GM18873 (cell line): ENCODE results near the gene MXI1.
A peak's percentile ranks its signal among the peaks of the same experiment; 100 is the strongest.
"Not testable (repeated sequence)": the region's sequence is repeated elsewhere in the genome, so short reads cannot be mapped to it uniquely, and the experiment has no call there.

Experiments used
- ATAC-seq: cut with Tn5 transposase; IDR thresholded peaks from one replicate; pipeline ENCODE4 v1.9.1; 2021; ENCODE audit warnings: mild to moderate bottlenecking, moderate library complexity, moderate number of reproducible peaks; ENCODE audit not compliant: unreplicated experiment, low FRiP score

The MXI1 gene

DNA sequence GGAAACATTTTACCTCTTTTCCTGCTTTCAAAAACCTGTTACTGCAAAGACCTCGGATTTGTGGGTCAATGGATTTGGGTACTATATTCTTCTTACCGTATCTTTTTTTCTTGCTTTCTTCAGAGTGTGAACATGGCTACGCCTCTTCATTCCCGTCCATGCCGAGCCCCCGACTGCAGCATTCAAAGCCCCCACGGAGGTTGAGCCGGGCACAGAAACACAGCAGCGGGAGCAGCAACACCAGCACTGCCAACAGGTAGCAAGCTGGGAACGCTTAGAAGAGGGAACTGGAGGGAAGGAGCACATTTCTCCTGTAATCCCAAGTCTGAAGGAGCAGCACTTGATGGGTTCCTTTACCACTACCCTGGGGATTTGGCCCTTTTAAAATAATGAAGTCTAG is 20.7 kb downstream of the MXI1 start:
- ATAC-seq = no peak

DNA sequence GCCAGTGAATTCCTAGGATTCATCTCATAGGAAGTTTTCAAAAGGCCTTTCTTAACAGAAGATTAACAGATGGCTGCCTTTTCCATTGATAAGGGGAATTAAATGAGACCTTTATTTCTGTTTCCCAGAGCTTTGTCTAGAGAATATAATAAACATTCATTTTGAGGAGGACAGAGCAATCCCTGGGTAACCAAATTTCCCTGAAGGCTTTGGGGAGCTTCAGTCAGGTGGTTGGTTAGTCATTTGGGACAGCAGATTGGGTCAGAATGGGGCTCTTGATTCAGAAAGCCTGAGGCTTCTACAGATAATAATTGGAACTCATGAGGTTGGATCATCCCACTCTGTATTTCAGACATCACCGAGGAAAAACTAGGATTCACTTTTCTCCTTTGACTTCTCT is 21.8 kb downstream of the MXI1 start:
- ATAC-seq = no peak

GRCh38 chr10:110233846-110234245 is 26.4 kb downstream of the MXI1 start:
- no peak for ATAC-seq

DNA sequence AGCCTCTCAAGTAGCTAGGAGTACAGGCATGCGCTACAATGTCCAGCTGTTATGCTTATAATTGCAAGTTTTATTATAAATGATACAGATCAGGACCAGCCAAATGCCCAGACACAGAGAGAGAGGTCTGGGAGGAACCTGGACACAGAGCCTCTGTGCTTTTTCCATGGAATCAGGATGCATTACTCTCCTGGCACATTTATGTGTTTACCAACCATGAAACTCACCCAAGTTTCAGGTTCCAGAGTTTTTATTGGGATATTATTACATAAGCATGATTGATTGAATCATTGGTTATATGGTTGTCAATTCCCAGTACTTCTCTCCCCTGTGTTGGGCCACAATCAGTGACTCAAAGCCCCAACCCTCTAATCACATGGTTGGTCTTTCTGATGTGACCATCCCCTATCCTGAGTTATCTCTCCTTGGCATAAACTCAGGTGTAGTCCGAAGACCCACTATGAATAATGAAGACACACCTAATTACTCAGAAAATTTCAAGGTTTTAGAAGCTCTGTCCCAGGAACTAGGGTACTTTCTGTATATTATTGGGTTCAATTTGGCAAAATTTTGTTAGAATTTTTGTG is 30.6 kb downstream of the MXI1 start:
- no peak for ATAC-seq

- ATAC-seq = no peak
These were observed 32.5 kb downstream of the MXI1 start for GRCh38 chr10:110239892-110240291.

- ATAC-seq = no peak
These were observed 34.0 kb downstream of the MXI1 start for GRCh38 chr10:110241407-110241806.

DNA sequence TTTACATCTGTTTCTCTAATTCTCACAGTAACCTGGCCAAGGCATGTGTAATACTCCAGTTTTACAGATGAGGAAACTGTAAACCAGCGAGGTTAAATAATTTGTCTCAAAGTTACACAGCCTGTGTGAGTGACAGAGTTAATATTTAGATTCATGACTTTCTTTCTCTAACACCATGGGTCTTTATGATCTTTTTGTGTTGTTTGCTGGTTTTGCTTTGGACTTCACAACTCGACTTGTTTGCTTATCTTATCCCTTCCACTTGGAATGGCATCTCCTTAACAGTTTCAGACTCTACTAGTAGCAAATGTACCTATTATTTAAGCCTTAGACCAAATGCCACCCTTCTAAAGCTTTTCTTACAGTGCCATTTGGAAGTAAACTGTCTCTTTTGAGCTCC is 34.4 kb downstream of the MXI1 start:
- ATAC-seq = no peak

GRCh38 chr10:110242511-110242910 is 35.1 kb downstream of the MXI1 start:
- ATAC-seq = no peak

DNA sequence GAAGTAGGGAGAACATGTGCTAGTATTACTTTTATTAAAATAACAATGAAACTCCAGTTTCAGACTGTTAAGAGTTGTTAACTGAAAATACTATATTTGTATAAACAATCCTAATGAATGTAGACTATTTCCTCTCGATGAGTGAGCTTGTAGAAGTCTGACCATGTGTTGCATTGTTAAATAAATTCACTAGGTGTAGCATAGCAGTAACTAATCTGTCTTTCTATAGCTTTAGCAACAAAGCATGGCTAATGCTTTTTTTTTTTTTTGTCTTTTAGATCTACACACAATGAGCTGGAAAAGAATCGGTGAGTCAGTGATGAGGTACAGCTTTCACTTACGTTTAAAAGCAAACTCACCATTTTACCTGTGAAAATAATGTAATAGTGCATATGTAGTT is 37.1 kb downstream of the MXI1 start:
- ATAC-seq = no peak

GRCh38 chr10:110247833-110248232 is 40.4 kb downstream of the MXI1 start:
- not testable (repeated sequence) for ATAC-seq

GRCh38 chr10:110249489-110249888 is 42.1 kb downstream of the MXI1 start:
- ATAC-seq = peak; percentile 67

- ATAC-seq = peak; percentile 87
These were observed 44.0 kb downstream of the MXI1 start for GRCh38 chr10:110251392-110251791.

- ATAC-seq = no peak
These were observed 44.7 kb downstream of the MXI1 start for GRCh38 chr10:110252151-110252550.

DNA sequence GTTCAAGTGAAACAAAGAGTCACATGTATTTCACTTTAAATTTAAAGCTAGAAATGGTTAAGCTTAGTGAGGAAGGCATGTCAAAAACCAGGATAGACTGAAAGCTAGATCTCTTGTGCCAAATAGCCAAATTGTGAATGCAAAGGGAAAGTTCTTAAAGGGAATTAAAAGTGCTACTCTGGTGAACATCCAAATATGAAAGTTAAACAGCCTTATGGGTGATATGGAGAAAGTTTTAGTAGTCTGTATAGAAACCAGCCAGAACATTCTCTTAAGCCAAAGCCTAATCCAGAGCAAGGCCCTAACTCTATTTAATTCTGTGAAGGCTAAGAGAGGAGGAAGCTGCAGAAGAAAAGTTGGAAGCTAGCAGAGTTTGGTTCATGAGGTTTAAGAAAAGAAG is 47.1 kb downstream of the MXI1 start:
- ATAC-seq = no peak

- no peak for ATAC-seq
These were observed 51.1 kb downstream of the MXI1 start for GRCh38 chr10:110258542-110258941.

- no peak for ATAC-seq
These were observed 51.9 kb downstream of the MXI1 start for GRCh38 chr10:110259317-110259716.

GRCh38 chr10:110260746-110261477 is 53.5 kb downstream of the MXI1 start:
- ATAC-seq = no peak

GRCh38 chr10:110263164-110263563 is 55.8 kb downstream of the MXI1 start:
- ATAC-seq = no peak

- no peak for ATAC-seq
These were observed 58.3 kb downstream of the MXI1 start for GRCh38 chr10:110265573-110266193.

DNA sequence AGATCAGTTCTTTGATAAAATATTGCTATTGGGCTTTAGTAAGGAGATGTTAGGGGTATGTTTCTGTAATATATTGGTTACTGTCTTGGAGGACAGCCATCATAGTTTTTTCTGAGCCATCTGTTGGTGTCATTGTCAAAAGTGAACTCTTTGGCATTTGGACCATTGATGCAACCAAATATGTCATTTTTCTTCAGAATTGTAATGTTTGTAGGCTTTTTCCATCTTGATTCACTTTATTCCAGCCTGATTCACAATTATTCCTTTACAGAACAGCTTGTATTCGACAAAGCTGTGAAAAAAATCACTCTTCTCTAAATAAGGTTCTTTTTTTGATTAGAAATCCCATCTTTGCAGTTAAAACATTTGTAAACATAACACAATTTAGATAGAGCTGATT is 59.9 kb downstream of the MXI1 start:
- ATAC-seq = no peak

DNA sequence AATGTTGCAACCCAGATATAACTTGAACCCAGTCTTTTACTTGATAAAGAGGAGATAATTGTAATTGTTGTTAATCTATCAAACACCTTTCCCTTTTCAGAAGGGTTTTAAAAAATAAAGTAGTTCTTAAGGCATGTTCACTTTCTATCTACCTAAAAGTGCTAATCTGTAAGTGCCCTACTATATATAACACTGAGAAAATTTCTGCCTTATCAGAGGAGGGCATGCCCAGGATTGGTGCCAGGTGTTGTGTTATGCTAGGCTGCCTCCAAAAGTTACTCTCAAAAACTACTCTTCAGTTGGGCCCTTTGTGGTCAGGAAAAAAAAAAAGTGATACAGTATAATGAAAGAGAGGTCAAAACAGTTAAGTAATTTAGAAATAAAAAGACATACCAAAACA is 61.0 kb downstream of the MXI1 start:
- ATAC-seq = no peak

GRCh38 chr10:110268971-110269370 is 61.6 kb downstream of the MXI1 start:
- no peak for ATAC-seq
